SHP77 (cell line): Measurements from ENCODE around the gene ASS1.

ENCODE experiments used
- DNase-seq, 2 experiments: peaks; one replicate each; lab custom pipeline; 2025; lab: John Stamatoyannopoulos, UW

The ASS1 gene

DNA sequence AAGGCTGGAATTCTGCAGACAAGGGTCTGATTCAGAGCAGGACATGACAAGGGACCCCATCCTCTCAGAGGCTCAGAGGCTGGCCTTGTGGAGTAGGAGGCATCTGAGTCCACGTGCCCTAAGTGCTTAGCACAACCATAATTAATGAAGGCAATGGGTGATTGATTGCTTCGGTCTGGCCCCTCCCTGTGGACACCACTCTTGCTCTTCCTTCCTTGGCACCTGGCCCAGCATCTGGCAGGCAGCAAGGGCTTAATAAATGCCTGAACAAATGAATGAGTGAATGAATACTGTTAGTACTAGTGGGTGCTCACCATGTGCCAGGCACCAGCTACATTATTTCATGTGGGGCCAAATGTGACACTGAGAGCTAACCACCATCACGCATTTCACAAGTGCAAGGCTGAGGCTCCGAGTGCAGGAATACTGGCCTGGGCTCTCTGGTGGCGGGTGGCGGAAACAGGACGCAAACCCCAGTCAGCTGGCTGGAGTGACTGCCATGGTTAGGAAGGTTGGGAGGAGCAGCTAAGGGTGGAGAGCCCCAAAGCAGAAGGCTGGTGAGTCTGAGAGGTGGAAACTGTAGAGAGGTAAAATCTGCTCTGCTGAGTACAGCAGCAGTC lies 53.6 kb downstream of the ASS1 start:
- no peak for DNase-seq

DNA sequence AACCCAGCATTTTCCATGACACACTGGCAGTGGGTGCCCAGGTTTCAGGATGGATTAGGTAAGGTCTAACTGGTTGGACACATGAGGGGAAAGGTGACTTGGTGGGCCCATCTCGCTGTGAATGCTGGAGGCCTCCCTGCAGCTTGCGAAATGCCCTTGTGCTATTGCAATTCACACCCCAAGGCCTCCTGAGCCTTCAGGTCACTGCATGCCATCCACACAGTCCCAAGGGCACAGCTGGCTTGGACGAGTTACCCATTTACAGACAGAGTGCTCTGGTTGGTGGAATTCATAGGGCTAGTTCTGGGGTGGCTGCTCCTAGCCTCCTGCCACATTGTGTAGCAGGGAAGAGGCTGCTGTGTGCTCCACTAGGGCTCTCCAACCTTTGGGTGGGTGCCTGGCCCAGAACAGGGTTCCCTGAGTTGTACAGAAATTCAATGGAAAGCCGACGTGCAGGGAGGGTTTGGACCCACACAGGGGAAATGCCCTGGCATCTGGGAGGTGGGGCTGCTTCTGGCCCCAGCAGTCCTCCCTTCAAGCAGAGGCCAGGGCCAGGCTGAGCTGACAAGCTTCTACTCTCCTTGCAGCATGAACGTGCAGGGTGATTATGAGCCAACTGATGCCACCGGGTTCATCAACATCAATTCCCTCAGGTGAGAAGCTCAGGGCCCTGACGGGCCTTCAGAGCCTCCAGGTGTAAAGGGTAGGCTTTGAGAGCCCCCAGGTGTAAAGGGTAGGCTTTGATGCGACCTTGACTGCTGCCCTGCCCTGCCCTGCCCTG lies 54.3 kb downstream of the ASS1 start:
- no peak for DNase-seq

DNA sequence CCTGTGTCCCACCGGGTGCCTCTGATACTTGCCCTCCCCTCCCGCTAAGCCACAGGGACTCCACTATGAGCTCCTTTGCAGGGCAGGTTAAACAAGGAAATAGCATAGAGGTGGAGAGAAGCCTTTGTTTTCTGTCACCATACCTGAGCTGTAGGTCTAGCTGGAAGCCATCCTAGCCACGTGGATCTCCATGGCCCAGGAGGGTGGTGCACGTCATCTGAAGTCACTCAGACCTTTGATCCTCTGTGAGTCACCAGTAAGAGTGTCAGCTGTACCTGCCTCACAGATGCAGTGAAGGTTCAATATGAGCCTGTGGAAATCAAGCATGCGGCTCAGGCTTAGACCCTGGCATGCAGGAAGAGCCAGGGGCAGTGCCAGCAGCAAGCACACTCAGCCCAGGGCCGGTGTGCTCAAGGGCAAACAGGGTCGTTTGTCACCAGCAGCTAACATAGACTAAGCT lies 55.1 kb downstream of the ASS1 start:
- no peak for DNase-seq

DNA sequence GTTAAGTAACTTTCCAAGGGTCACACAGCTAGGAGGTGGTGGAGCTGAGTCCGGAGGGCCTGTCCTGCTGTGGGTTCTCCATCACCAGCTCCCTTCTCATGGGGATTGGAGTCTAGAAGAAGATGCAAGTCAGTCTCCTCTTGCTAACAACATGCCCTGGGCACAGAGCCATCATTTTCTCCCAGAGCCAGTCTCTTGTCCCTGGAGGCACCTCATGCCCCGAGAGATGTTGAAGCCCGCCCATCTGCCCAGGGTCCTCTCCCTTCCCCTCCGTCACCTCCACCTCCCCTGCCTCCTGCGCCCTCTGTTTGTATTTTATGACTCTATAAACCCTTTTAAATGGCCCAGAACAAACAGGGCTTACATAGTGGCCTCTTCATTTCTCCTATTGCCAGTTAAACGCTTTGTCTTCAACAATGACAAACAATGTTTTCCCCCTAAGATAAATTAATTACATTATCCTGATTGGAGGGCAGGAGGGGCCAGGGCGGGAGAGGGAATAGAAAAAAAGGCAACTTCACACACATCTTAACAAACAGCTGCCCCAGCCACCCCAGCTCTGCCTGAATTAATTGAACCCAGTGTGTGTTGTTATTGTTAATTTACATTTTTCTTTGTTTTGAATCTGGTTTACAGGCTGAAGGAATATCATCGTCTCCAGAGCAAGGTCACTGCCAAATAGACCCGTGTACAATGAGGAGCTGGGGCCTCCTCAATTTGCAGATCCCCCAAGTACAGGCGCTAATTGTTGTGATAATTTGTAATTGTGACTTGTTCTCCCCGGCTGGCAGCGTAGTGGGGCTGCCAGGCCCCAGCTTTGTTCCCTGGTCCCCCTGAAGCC lies 55.8 kb downstream of the ASS1 start:
- no peak for DNase-seq

DNA sequence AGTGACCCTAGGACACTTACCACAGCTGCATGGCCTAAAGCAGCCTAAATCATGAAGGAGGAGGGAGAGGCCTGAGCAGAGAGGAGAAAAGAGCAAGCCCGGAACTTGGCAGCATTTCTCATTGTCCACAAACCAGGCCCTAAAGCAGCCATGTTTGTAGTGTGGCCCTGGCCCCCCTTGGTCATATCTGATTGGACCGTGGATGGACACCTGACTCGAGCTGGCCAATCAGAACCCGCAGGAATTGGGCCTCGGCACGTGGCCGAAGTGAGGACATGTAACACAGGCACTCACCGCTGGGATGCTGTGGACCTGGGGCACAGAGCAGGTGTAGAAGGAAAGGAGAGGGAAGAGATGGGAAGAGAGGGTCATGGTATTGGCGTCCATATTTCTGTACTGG lies 56.9 kb downstream of the ASS1 start:
- DNase-seq: no peak

DNA sequence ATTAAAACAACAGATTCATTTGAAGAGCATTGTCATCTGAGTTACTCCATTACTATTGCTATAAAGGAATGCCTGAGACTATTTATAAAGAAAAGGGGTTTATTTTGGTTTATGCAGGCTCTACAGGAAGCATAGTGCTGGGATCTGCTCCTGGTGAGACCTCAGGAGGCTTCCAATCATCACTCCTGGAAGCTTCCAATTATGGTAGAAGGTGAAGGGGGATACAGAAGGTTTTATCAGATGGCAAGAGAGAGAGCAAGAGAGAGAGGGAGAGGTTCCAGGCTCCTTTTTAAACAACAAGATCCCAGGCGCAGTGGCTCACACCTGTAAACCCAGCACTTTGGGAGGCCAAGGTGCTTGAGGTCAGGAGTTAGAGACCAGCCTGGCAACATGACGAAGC lies 63.5 kb downstream of the ASS1 start:
- no peak for DNase-seq

DNA sequence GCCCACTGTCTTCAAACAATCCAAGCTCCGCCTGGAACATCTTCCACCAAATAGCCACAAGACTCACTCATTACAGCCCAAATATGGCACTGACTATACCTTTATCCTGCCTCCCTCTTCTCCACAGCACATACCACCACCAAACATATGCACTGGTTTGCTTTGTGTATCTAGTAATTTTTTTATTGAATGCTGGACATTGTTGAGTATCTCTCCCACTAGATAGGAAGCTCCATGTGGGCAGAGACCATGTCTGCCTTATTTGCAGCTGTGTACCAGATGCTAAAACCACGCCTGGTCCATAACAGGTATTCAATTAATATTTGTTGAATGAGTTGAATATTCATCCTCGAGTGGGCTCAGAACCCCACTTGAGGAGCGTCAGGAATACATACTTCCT lies 67.4 kb downstream of the ASS1 start:
- no peak for DNase-seq

DNA sequence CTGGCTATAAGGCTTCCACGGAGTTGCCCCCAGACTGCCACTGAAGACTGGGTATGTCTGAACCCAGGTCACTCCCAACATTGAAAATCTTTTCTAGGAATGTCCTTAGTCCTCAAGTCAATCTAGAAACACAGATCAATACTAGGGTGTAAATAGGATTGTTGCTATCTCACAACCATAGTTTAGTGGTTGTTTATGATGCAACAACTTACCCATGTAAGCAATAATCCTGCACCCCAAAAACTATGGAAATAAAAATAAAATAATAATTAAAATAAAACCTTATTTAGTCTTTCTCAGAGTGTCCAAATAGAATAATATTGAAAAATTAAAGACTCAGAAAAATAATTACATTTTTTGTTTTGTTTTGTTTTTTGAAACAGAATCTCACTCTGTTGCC lies 68.3 kb downstream of the ASS1 start:
- no peak for DNase-seq

DNA sequence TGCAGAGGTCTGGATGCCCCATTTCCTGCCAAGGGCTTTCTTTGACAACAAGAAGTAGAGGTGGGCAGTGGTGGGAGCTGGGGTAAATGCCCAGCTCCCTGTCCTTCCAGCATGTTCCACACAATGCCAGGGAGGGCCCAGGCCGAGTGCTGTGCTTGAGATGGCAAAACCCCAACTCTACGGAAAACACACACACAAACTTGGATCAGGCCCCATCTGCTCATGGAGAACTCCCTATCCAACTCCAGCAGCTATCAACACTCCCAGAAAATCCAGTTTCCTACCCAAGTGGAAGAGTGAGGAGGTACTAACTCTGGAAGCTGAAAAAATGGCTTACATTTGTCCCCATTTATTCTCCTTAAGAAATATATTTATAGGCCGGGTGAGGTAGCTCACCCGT lies 73.5 kb downstream of the ASS1 start:
- DNase-seq: no peak

DNA sequence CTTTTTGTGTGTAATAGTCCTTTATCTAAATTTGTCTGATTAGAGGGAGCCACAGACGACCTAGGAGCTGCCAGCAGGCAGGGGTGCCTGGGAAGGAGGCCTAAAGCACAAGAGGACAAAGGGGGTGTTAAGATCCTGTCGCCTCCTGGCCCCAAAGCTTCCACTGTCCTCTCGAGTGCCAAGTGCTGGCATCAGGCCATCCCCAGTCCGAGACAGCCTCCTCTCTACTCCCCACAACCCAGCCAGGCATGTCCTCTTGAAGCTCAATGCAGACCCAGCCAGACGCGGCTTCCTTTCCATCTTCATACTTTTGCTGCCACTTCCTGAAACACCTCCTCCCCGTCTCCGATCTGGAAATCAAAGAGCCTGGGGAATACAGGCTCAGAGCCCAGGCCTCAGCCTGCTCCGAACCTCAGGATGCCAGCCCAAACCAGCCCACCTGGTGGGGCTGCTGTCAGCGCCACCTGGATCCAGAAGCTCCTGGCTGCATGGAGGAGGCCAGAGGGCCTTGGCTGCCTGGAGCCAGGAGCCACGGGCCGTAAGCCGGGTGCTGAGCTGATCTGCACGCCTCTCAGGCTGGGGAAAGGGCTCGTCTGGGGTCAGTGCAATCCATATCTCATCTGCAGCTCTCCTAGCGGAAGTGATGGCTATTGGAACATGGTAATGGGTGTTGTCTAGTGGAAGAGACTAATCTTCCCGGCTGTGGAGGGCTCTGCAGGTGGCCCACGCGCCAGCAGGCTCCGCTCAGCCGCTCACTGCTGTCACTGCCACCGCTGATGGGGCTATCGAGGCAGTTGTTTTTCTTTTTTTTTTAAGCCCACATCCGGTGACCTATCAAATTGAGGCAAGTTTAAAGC lies 74.4 kb downstream of the ASS1 start:
- DNase-seq: no peak

DNA sequence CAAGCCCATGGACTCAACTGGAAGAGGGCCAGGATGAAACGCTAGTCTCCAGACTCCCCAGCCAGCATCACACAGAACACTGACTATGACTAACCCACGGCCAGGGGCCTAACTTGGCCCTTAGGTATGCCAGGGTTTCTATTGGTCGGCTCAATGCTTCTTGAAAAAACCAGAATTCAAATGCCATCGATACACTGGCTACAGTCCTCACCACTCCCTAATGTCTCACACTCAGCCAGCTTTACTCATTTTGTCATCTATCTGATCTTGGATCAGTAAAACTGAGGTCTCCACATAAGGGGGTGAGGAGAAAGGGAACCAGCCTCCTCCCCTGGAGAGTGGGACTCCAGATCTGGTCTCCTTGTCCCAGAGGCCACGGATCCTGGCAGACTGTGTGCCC lies 75.2 kb downstream of the ASS1 start:
- no peak for DNase-seq

DNA sequence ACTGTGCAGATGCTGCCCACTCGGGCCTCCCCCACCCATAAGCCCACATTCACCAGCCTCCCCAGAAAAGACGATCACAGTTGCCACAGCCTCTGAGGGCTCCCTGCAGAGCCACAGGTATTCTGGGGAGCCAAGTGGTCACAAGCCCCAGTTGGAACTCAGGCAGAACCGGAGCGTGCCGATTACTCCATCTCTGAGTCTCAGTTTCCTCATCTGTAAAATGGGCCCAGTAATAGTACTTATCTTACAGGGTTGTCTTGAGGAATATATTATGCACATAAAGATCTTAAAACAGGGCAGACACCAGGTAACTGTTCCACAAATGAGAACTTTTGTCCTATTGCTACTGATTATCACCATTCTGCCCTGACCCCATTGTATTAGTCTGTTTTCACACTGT lies 77.0 kb downstream of the ASS1 start:
- no peak for DNase-seq

DNA sequence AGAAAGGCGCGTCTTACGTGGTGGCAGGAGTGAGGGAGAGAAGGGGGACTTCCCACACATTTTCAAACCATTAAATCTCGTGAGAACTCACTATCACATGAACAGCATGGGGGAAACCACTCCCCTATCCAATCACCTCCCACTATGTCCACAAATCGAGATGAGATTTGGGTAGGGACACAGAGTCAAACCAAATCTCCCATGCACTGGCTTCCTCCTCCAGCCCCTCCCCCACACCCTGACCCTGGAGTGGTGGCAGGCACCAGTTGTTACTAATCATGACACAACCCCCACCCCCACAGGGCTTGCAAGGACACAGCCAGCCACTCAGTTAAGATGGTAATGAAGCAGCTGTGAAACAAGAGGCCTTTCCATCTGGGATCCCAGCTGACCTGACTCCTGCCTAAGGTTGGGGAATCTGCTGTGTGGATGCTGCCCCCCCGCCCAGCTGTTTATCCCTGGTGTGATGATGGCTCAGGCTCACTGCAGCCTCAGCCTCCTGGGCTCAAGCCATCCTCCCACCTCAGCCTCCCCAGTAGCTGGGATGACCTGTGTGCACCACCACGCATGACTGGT lies 77.6 kb downstream of the ASS1 start:
- DNase-seq: no peak

DNA sequence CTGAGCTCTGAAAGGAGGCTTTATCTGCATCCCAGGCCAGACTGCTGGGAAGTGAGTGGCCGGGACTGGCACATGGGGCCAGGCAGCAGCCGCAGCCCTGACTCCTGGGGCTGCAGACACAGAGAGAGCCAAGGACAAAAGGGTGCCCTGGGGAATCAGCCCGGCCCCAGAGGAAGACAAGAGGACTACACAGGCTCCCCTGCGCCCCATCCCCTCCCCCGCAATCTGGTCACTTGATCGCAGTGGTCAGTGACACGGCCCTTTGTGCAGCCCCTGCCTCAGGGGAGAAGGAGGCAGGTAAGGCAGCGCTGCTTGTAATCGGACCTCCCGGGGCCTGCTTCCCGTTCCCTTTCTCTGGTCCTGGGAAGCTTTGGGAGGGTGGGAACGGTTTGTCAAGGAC lies 79.2 kb downstream of the ASS1 start:
- no peak for DNase-seq

DNA sequence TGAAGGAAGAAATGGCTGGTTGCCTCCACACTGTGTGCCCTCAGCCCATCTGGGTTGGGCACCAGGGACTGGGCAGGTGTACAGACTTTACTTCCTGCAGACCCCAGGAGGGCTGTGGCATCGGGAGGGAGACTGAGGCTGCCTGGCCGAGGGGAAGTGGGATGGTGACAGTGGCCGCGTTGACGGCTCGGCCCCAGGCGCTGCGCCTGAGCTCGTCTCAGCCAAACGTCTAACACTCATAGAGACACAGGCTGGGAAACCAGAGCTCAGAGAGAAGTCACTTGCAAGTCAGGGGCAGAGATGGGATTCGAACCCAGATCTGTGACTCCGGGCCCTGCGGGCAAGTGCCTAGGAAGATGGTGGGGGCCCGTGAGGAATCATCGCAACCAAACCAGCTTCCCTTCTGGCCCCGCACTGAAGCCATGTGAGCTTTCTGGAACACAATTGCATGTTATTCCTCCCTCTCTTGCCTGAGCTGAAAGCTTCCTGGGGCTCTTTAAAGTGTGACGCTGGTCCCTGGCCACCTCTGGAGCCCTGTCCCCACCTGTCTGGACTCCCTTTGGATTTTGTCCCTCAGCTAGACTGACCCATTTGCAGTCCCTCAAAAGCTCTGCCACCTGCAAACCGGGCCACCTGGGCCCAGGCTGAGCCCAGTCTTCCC lies 81.6 kb downstream of the ASS1 start:
- DNase-seq: no peak

DNA sequence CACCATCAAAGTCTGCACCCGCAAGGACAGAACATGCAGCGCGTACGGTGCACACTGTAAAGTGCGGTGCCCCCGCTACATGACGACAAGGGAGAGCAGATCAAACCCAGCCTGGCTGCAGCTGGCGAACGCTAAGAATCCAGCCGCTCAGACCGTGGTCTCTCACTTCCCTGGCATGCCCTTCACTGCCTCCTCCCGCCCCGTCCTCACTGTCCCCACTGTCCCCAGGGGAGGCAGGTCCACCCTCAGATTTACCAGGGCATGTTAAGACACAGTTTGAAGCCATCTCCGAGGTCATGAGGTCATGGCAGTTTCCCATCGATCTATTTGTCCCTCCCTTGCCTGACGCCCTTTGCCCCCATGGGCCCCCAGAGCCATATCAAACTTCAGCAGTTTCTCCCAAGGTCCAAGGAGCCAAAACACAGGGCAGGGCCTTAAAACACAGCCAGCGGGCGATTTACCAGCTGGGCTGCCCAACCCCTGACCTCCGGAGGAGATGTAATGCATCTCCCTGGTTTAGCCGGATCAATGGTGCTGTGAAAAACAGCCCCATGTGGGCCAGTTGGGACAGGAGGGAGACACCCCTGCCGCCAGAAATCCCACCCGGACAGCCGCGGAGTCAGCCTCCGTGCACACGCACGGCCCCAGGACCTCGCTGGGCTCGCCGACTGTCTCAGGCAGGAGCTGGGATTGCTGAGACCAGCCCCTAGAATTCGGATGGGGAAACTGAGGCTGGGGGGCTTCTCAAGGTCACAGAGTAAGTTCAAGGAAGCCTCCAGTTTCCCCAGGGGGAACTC lies 82.3 kb downstream of the ASS1 start:
- no peak for DNase-seq

DNA sequence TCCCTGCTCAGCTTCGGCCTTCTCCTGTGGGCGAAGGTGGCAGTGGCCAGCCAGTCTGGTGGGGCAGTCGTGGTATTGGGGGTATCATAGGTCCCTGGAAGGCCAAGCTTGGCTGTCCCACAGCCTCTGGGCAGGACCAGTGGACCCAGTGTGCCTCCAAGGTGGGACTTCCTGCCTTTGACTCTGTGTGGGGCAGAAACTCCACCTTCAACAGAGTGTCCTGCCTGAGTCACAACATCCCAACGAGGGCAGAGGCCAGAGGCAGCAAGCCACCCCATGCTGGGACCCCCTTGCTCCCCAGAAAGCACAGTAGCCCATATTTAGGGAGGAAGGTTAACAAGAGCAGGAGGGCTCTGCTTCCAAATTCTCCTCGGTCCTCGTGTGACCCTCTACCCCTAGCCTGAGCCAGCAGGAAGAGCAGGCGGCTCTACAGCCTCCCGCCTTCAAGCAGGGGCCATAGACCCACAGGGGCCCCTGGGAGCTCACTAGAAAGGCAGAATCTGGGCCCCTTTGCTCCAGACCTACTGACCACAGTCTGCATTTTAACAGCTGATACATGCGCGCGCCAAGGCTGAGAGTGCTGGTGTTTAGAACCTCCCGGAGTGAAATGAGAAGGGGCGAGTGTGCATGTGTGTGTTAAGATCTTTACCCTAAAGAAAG lies 83.0 kb downstream of the ASS1 start:
- DNase-seq: no peak

DNA sequence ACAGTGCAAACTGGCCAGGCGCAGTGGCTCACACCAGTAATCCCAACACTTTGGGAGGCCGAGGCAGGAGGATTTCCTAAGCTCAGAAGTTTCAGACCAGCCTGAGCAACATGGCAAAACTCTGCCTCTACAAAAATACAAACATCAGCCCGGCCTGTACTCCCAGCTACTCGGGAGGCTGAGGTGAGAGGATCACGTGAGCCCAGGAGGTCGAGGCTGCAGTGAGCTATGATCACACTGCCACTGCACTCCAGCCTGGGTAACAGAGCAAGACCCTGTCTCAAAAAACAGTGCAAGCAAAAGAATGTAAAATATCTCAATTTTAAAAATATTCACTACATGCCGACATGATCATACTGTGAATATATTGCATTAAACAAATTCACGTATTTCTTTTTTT lies 83.9 kb downstream of the ASS1 start:
- no peak for DNase-seq

DNA sequence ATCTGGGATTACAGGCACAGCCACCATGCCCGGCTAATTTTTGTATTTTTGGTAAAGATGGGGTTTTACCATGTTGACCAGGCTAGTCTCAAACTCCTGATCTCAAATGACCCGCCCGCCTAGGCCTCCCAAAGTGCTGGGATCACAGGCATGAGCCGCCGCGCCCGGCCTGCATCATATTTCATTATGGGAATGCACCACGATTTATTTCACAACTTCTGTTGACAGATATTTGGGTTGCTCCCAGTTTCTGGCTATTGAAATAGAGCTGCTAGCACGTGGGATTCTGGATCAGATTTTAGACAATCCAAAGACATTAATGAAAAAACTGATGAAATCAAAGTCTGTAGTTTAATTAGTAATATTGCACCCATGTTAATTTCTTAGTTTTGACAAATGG lies 86.2 kb downstream of the ASS1 start:
- DNase-seq: no peak

DNA sequence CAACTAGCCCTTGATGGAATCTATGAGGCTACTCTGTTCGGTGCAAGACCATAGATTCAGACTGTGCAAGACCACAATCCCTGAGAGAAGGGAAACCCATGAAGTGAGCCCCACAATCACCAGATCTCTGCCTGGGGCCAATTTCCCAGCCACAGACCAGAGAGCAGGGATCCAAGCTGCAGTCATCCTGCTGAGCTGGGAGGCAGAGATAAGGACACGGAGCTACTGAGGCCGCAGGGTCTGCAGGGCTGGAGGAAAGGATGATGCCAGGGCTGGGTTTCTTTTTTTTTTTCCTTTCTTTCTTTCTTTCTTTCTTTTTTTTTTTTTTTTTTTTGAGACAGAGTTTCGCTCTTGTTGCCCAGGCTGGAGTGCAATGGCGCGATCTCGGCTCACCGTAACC lies 86.9 kb downstream of the ASS1 start:
- DNase-seq: no peak
